HepG2 (cell line): ENCODE results near the gene PFKFB4. TPM values are rescaled to one million over a fixed set of nuclear protein-coding genes. Genes with fewer than 3 reads are reported as not detected.

Source experiments
- ATAC-seq: fragments of 200-7000 bp; cut with Tn5 transposase; 3 replicates; pipeline ENCODE4 v1.9.1; 2020; ENCODE audit warnings: mild to moderate bottlenecking, moderate library complexity
- BruUV-seq: library from RNA; stranded (reverse); fragments of 400-500 nt; replicated peaks from 2 replicates; lab custom pipeline; 2021; lab: Mats Ljungman, UMichigan
- CTCF ChIA-PET: fragments of 300-600 bp; formaldehyde crosslinking; extraction: SDS; loops from one replicate; lab custom pipeline; 2021; ENCODE audit warnings: low total read pairs, inconsistent platforms, low intra/inter-chr PET ratio; lab: Yijun Ruan, JAX
- POLR2A ChIA-PET: fragments of 350-600 bp; sonication (Branson Sonifier 250); formaldehyde crosslinking; loops from one replicate; lab custom pipeline; 2020; ENCODE audit warnings: antibody characterized with exemption, inconsistent platforms; lab: Yijun Ruan, JAX
- DNase-seq: peaks from one replicate; pipeline ENCODE4 v3.0.0-alpha.2; 2015; ENCODE audit warnings: low spot score
- FAIRE-seq: peaks from 3 replicates; lab custom pipeline; 2011; peaks lifted over from hg19 to GRCh38; lab: Jason Lieb, UNC
- H2AFZ ChIP-seq: one replicate; pipeline ENCODE4 v1.6.1; 2011; ENCODE audit warnings: low read length, inconsistent platforms
- H3K27ac ChIP-seq: fragments of 300-600 bp; 3 replicates; pipeline ENCODE4 v1.8.0; 2011; ENCODE audit warnings: mixed run types, mild to moderate bottlenecking, mixed read lengths, low read length, inconsistent platforms; ENCODE audit not compliant: insufficient read depth; ENCODE audit errors: extremely low read length
- H3K27me3 ChIP-seq, 2 experiments: fragments of 200-600 bp in 1 of 2; 2 replicates in 1 of 2; 3 replicates in 1 of 2; pipeline versions ENCODE4 v1.6.0 to v1.8.0; 2011; ENCODE audit warnings: low read length in 2 of 2, mild to moderate bottlenecking in 2 of 2, moderate library complexity in 2 of 2, inconsistent platforms in 1 of 2; ENCODE audit not compliant: insufficient read depth in 2 of 2, control insufficient read depth in 1 of 2
- H3K36me3 ChIP-seq, 2 experiments: fragments of 200-600 bp in 1 of 2; replicated peaks in 1 of 2; 2 replicates in 1 of 2; 3 replicates in 1 of 2; pipeline versions ENCODE4 v1.5.1 to v1.8.0; 2011; ENCODE audit warnings: low read length in 2 of 2, inconsistent platforms in 1 of 2; ENCODE audit not compliant: insufficient read depth in 2 of 2, control insufficient read depth in 1 of 2
- H3K4me1 ChIP-seq: 2 replicates; pipeline ENCODE4 v1.5.1; 2012; ENCODE audit warnings: low read length, inconsistent platforms; ENCODE audit not compliant: insufficient read depth
- H3K4me2 ChIP-seq: 2 replicates; pipeline ENCODE4 v1.6.0; 2011; ENCODE audit warnings: low read depth, low read length, inconsistent platforms
- H3K4me3 ChIP-seq, 3 experiments: fragments of 200-600 bp in 1 of 3; sonication (generic), shearing (Covaris generic) in 1 of 3; replicated peaks in 1 of 3; 2 replicates each; pipeline ENCODE4 v1.5.1; 2011 to 2016; ENCODE audit warnings: low read length in 3 of 3, inconsistent platforms in 2 of 3, low read depth in 2 of 3, mild to moderate bottlenecking in 2 of 3, control low read depth in 1 of 3, mixed read lengths in 1 of 3; ENCODE audit not compliant: insufficient read depth in 1 of 3
- H3K79me2 ChIP-seq: one replicate; pipeline ENCODE4 v1.6.1; 2011; ENCODE audit warnings: low read length, inconsistent platforms; ENCODE audit not compliant: insufficient read depth
- H3K9ac ChIP-seq: 2 replicates; pipeline ENCODE4 v1.6.0; 2011; ENCODE audit warnings: mild to moderate bottlenecking, low read depth, low read length, inconsistent platforms; ENCODE audit not compliant: insufficient read depth
- H3K9me3 ChIP-seq: 2 replicates; pipeline ENCODE4 v1.5.1; 2012; ENCODE audit warnings: mild to moderate bottlenecking, low read length
- H4K20me1 ChIP-seq: 2 replicates; pipeline ENCODE4 v1.6.0; 2011; ENCODE audit warnings: inconsistent platforms, mild to moderate bottlenecking, low read length, moderate library complexity; ENCODE audit not compliant: insufficient read depth
- ARNTL ChIP-seq: sonication (generic); formaldehyde crosslinking; IDR thresholded peaks from 2 replicates; pipeline ENCODE4 v1.4.0; 2020; ENCODE audit warnings: mild to moderate bottlenecking, missing genetic modification reagents
- CTCF ChIP-seq: sonication (generic); formaldehyde crosslinking; IDR thresholded peaks from 2 replicates; pipeline ENCODE4 v1.5.0; 2020; ENCODE audit warnings: mild to moderate bottlenecking, missing genetic modification reagents, moderate library complexity
- HNF4A ChIP-seq: sonication (generic); formaldehyde crosslinking; IDR thresholded peaks from 2 replicates; pipeline ENCODE4 v1.4.0; 2020; ENCODE audit warnings: missing genetic modification reagents
- SALL1 ChIP-seq: sonication (generic); formaldehyde crosslinking; IDR thresholded peaks from 2 replicates; pipeline ENCODE4 v1.8.0; 2022; ENCODE audit warnings: mild to moderate bottlenecking, missing genetic modification reagents
- ZBTB38 ChIP-seq: sonication (generic); formaldehyde crosslinking; IDR thresholded peaks from 2 replicates; pipeline ENCODE4 v1.5.1; 2020; ENCODE audit warnings: mild to moderate bottlenecking, missing genetic modification reagents
- ZFX ChIP-seq: sonication (generic); formaldehyde crosslinking; IDR thresholded peaks from 2 replicates; pipeline ENCODE4 v1.4.0; 2020; ENCODE audit warnings: mild to moderate bottlenecking, low read depth, missing genetic modification reagents, moderate library complexity
- ZFY ChIP-seq: sonication (generic); formaldehyde crosslinking; IDR thresholded peaks from 2 replicates; pipeline ENCODE4 v1.4.0; 2020; ENCODE audit warnings: missing genetic modification reagents
- ZMYM2 ChIP-seq: sonication (generic); formaldehyde crosslinking; IDR thresholded peaks from 2 replicates; pipeline ENCODE4 v1.8.0; 2022; ENCODE audit warnings: mild to moderate bottlenecking, missing genetic modification reagents
- ZNF331 ChIP-seq: sonication (generic); formaldehyde crosslinking; IDR thresholded peaks from 2 replicates; pipeline ENCODE4 v1.4.0; 2020; ENCODE audit warnings: missing genetic modification reagents
- ZNF432 ChIP-seq: sonication (generic); formaldehyde crosslinking; IDR thresholded peaks from 2 replicates; pipeline ENCODE4 v1.5.0; 2020; ENCODE audit warnings: missing genetic modification reagents, mild to moderate bottlenecking, borderline replicate concordance
- ZNF687 ChIP-seq: sonication (generic); formaldehyde crosslinking; IDR thresholded peaks from 2 replicates; pipeline ENCODE4 v1.5.1; 2020; ENCODE audit warnings: mild to moderate bottlenecking, missing genetic modification reagents, moderate library complexity
- ZSCAN25 ChIP-seq: sonication (generic); formaldehyde crosslinking; IDR thresholded peaks from 2 replicates; pipeline ENCODE4 v1.8.0; 2022; ENCODE audit warnings: mild to moderate bottlenecking, missing genetic modification reagents
- WGBS: methylation state at CpG from one replicate; pipeline ENCODE4 v1.1.6; 2017; ENCODE audit warnings: low lambda C conversion rate; 5-methylcytosine and 5-hydroxymethylcytosine counted together
- in situ Hi-C: cut with HindIII; loops from 2 replicates; pipeline ENCODE4 v1.10.0; 2017; ENCODE audit warnings: low pct_unique_long_range_greater_than_20kb; ENCODE audit not compliant: extremely low pct_ligation_motif_present
- intact Hi-C: fragments of 100-400 bp; cut with micrococcal nuclease; formaldehyde crosslinking; loops from one replicate; pipeline ENCODE4 v1.10.0; 2022; ENCODE audit not compliant: unreplicated experiment
- polyA plus RNA-seq, 8 experiments: library from polyadenylated mRNA; depleted of rRNA in 3 of 8; stranded (reverse) in 7 of 8; unstranded in 1 of 8; fragments of >200 nt; fragmentation: Illumina TruSeq in 4 of 8; extraction: Trizol in 4 of 8; gene quantifications; 2 replicates each; pipeline versions ENCODE4 v1.2.1 to v1.2.3, GENCODE V29; 2011 to 2016; ENCODE audit warnings: low read depth in 4 of 8, missing spikeins in 1 of 8, mixed read lengths in 1 of 8; ENCODE audit not compliant: insufficient read depth in 1 of 8
- total RNA-seq, 5 experiments: library from RNA; depleted of rRNA; stranded (reverse); fragments of >200 nt; fragmentation: Illumina TruSeq; extraction: Trizol; gene quantifications; 2 replicates each; pipeline ENCODE4 v1.2.3, GENCODE V29; 2016; ENCODE audit warnings: low read depth in 1 of 5
- TF ChIP-seq, protein P1 (sequence below): sonication (generic); formaldehyde crosslinking; conservative IDR thresholded peaks from 2 replicates; pipeline ENCODE4 v1.4.0; 2020; ENCODE audit warnings: mild to moderate bottlenecking, missing genetic modification reagents, moderate library complexity

PFKFB4 gene
- total and polyA plus RNA-seq, 2 of the 13 experiments (the other 11 are each of a cell fraction or from before 2014, with no cell fraction given) = 7.1 to 103 TPM

- peak; percentile 71 for ATAC-seq
- intact Hi-C loops = no loop called here
- no peaks in the 10 kb centered on the region for H3K27me3 ChIP-seq
- WGBS = 91% methylated on average over 8 of the region's 19 CpGs
- H3K4me3 ChIP-seq = no peak overlapping the region
- no peaks in the 10 kb centered on the region for H3K79me2 ChIP-seq
- peak; percentile 23 for DNase-seq
- peak overlapping the region; percentile 29; the same call in 1 of the 2 replicates for H3K4me2 ChIP-seq
- POLR2A ChIA-PET = no interaction called here
- no peaks in the 10 kb centered on the region for H4K20me1 ChIP-seq
- no peaks in the 10 kb centered on the region for H3K9me3 ChIP-seq
- in situ Hi-C loops = no loop called here
- H2AFZ ChIP-seq = no peak overlapping the region
- peaks cover 41% of the 10 kb centered on the region for H3K4me1 ChIP-seq
- peak overlapping the region; percentile 36 for H3K27ac ChIP-seq
- H3K36me3 ChIP-seq = no peaks in the 10 kb centered on the region
- CTCF ChIA-PET = no interaction called here
- no peak for FAIRE-seq
- BruUV-seq = no TSS peak
- peak overlapping the region; percentile 1; the same call in 1 of the 2 replicates for H3K9ac ChIP-seq
- TF ChIP-seq ZNF331 (CRISPR knock-in tag) = no peak
- no peak for TF ChIP-seq ZNF432
- no peak for TF ChIP-seq ARNTL (CRISPR knock-in tag)
- TF ChIP-seq, protein P1, sequence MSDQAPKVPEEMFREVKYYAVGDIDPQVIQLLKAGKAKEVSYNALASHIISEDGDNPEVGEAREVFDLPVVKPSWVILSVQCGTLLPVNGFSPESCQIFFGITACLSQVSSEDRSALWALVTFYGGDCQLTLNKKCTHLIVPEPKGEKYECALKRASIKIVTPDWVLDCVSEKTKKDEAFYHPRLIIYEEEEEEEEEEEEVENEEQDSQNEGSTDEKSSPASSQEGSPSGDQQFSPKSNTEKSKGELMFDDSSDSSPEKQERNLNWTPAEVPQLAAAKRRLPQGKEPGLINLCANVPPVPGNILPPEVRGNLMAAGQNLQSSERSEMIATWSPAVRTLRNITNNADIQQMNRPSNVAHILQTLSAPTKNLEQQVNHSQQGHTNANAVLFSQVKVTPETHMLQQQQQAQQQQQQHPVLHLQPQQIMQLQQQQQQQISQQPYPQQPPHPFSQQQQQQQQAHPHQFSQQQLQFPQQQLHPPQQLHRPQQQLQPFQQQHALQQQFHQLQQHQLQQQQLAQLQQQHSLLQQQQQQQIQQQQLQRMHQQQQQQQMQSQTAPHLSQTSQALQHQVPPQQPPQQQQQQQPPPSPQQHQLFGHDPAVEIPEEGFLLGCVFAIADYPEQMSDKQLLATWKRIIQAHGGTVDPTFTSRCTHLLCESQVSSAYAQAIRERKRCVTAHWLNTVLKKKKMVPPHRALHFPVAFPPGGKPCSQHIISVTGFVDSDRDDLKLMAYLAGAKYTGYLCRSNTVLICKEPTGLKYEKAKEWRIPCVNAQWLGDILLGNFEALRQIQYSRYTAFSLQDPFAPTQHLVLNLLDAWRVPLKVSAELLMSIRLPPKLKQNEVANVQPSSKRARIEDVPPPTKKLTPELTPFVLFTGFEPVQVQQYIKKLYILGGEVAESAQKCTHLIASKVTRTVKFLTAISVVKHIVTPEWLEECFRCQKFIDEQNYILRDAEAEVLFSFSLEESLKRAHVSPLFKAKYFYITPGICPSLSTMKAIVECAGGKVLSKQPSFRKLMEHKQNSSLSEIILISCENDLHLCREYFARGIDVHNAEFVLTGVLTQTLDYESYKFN (CRISPR knock-in tag) = 0 out of 2 replicates have a peak, but pooled peaks have one; percentile 26
- TF ChIP-seq ZMYM2 (CRISPR knock-in tag) = no peak
- peak; percentile 21; the same call in 1 of the 2 replicates for TF ChIP-seq ZSCAN25 (CRISPR knock-in tag)
- peak; percentile 45; the same call in 1 of the 2 replicates for TF ChIP-seq ZBTB38
- TF ChIP-seq SALL1 (CRISPR knock-in tag) = peak; percentile 11; the same call in 1 of the 2 replicates
- no peak; the same call in 1 of the 2 replicates for TF ChIP-seq ZFX (CRISPR knock-in tag)
- peak; percentile 29; the same call in 1 of the 2 replicates for TF ChIP-seq HNF4A (CRISPR knock-in tag)
- TF ChIP-seq CTCF (CRISPR knock-in tag) = 0 out of 2 replicates have a peak, but pooled peaks have one; percentile 3
- peak; percentile 72 for TF ChIP-seq ZNF687 (CRISPR knock-in tag)
- 0 out of 2 replicates have a peak, but pooled peaks have one; percentile 5 for TF ChIP-seq ZFY (CRISPR knock-in tag)
These were observed 77.7 kb downstream of the PFKFB4 start for GRCh38 chr3:48478626-48479555.
